HepG2 (cell line): ENCODE data around the gene PTEN. TPM values are rescaled to one million over a fixed set of nuclear protein-coding genes. Genes with fewer than 3 reads are reported as not detected.

Experiments
- FOSL2 ChIP-seq: sonication (generic); formaldehyde crosslinking; IDR thresholded peaks from 2 replicates; pipeline ENCODE4 v1.4.0; 2020; ENCODE audit warnings: missing genetic modification reagents
- FOXO1 ChIP-seq: sonication (generic); formaldehyde crosslinking; IDR thresholded peaks from 2 replicates; pipeline ENCODE4 v1.4.0; 2020; ENCODE audit warnings: missing genetic modification reagents
- IKZF1 ChIP-seq: fragments of 450-650 bp; IDR thresholded peaks from 2 replicates; pipeline ENCODE4 v1.7.1; 2016
- MAZ ChIP-seq, 2 experiments: sonication (generic) in 1 of 2; formaldehyde crosslinking in 1 of 2; IDR thresholded peaks; 2 replicates each; pipeline versions ENCODE4 v1.5.0 to v1.6.1; 2012 to 2020; ENCODE audit warnings: low read depth in 2 of 2, mild to moderate bottlenecking in 2 of 2, borderline replicate concordance in 1 of 2, improper control_type of control experiment in 1 of 2, low read length in 1 of 2, missing genetic modification reagents in 1 of 2, moderate library complexity in 1 of 2
- POLR2G ChIP-seq: fragments of 200-400 bp; formaldehyde crosslinking; IDR thresholded peaks from 2 replicates; pipeline ENCODE4 v1.6.1; 2018; ENCODE audit warnings: mild to moderate bottlenecking, low read depth, low read length, moderate library complexity
- RBM22 ChIP-seq: fragments of 200-400 bp; formaldehyde crosslinking; optimal IDR thresholded peaks from 2 replicates; pipeline ENCODE3; 2017; ENCODE audit warnings: mild to moderate bottlenecking, low read length, moderate library complexity
- SALL2 ChIP-seq: sonication (generic); formaldehyde crosslinking; IDR thresholded peaks from 2 replicates; pipeline ENCODE4 v1.8.1; 2023; ENCODE audit warnings: mild to moderate bottlenecking, missing genetic modification reagents, inconsistent platforms
- SP4 ChIP-seq: sonication (generic); formaldehyde crosslinking; IDR thresholded peaks from 2 replicates; pipeline ENCODE4 v1.8.1; 2023; ENCODE audit warnings: mild to moderate bottlenecking, missing genetic modification reagents
- ZBTB4 ChIP-seq: sonication (generic); formaldehyde crosslinking; IDR thresholded peaks from 2 replicates; pipeline ENCODE4 v1.4.0; 2020; ENCODE audit warnings: missing genetic modification reagents, mild to moderate bottlenecking, borderline replicate concordance
- ZEB1 ChIP-seq: IDR thresholded peaks from 2 replicates; pipeline ENCODE4 v1.6.1; 2012; ENCODE audit warnings: mild to moderate bottlenecking, low read depth, inconsistent platforms; ENCODE audit not compliant: insufficient replicate concordance
- ZNF253 ChIP-seq: sonication (generic); formaldehyde crosslinking; IDR thresholded peaks from 2 replicates; pipeline ENCODE4 v1.8.0; 2022; ENCODE audit warnings: mild to moderate bottlenecking, missing genetic modification reagents, borderline replicate concordance
- ZNF484 ChIP-seq: sonication (generic); formaldehyde crosslinking; IDR thresholded peaks from 2 replicates; pipeline ENCODE4 v1.5.1; 2020; ENCODE audit warnings: mild to moderate bottlenecking, low read depth, missing genetic modification reagents, borderline replicate concordance
- ZNF556 ChIP-seq: sonication (generic); formaldehyde crosslinking; IDR thresholded peaks from 2 replicates; pipeline ENCODE4 v1.4.0; 2020; ENCODE audit warnings: mild to moderate bottlenecking, missing genetic modification reagents, borderline replicate concordance
- ZNF558 ChIP-seq: sonication (generic); formaldehyde crosslinking; IDR thresholded peaks from 2 replicates; pipeline ENCODE4 v1.9.0; 2022; ENCODE audit warnings: mild to moderate bottlenecking, missing genetic modification reagents, borderline replicate concordance
- ZNF615 ChIP-seq: sonication (generic); formaldehyde crosslinking; IDR thresholded peaks from 2 replicates; pipeline ENCODE4 v1.5.0; 2020; ENCODE audit warnings: mild to moderate bottlenecking, missing genetic modification reagents, borderline replicate concordance
- ZNF674 ChIP-seq: sonication (generic); formaldehyde crosslinking; IDR thresholded peaks from 2 replicates; pipeline ENCODE4 v1.5.0; 2020; ENCODE audit warnings: low read depth, mild to moderate bottlenecking, missing genetic modification reagents
- ZNF709 ChIP-seq: sonication (generic); formaldehyde crosslinking; IDR thresholded peaks from 2 replicates; pipeline ENCODE4 v1.5.0; 2020; ENCODE audit warnings: mild to moderate bottlenecking, missing genetic modification reagents
- ZNF749 ChIP-seq: sonication (generic); formaldehyde crosslinking; IDR thresholded peaks from 2 replicates; pipeline ENCODE4 v1.8.0; 2022; ENCODE audit warnings: mild to moderate bottlenecking, missing genetic modification reagents, moderate library complexity, borderline replicate concordance
- ZXDC ChIP-seq: sonication (generic); formaldehyde crosslinking; IDR thresholded peaks from 2 replicates; pipeline ENCODE4 v1.5.0; 2020; ENCODE audit warnings: mild to moderate bottlenecking, missing genetic modification reagents
- polyA plus RNA-seq, 8 experiments: library from polyadenylated mRNA; depleted of rRNA in 3 of 8; stranded (reverse) in 7 of 8; unstranded in 1 of 8; fragments of >200 nt; fragmentation: Illumina TruSeq in 4 of 8; extraction: Trizol in 4 of 8; gene quantifications; 2 replicates each; pipeline versions ENCODE4 v1.2.1 to v1.2.3, GENCODE V29; 2011 to 2016; ENCODE audit warnings: low read depth in 4 of 8, missing spikeins in 1 of 8, mixed read lengths in 1 of 8; ENCODE audit not compliant: insufficient read depth in 1 of 8
- total RNA-seq, 5 experiments: library from RNA; depleted of rRNA; stranded (reverse); fragments of >200 nt; fragmentation: Illumina TruSeq; extraction: Trizol; gene quantifications; 2 replicates each; pipeline ENCODE4 v1.2.3, GENCODE V29; 2016; ENCODE audit warnings: low read depth in 1 of 5
- TF ChIP-seq, protein P1 (sequence below): sonication (generic); formaldehyde crosslinking; IDR thresholded peaks from 2 replicates; pipeline ENCODE4 v1.4.0; 2020; ENCODE audit warnings: missing genetic modification reagents

Gene PTEN
- total and polyA plus RNA-seq, 2 of the 13 experiments (the other 11 are each of a cell fraction or from before 2014, with no cell fraction given): 30.3 to 61.3 TPM

GRCh38 chr10:87863053-87863943 lies at the start of gene PTEN, which contains the start of gene KLLN (continued):
- TF ChIP-seq ZNF253: peak; percentile 80; the same call in 1 of the 2 replicates
- peak; percentile 90 for TF ChIP-seq POLR2G
- peak; percentile 58; the same call in 1 of the 2 replicates for TF ChIP-seq FOSL2 (CRISPR knock-in tag)
- no peak for TF ChIP-seq IKZF1
- no peak for TF ChIP-seq ZNF749 (CRISPR knock-in tag)
- TF ChIP-seq SP4 (CRISPR knock-in tag): peak; percentile 94
- TF ChIP-seq ZNF709 (CRISPR knock-in tag): no peak
- no peak for TF ChIP-seq ZNF615
- TF ChIP-seq FOXO1 (CRISPR knock-in tag): peak; percentile 74
- TF ChIP-seq ZNF484 (CRISPR knock-in tag): no peak
- TF ChIP-seq SALL2: peak; percentile 59; the same call in 1 of the 2 replicates
- TF ChIP-seq, protein P1, sequence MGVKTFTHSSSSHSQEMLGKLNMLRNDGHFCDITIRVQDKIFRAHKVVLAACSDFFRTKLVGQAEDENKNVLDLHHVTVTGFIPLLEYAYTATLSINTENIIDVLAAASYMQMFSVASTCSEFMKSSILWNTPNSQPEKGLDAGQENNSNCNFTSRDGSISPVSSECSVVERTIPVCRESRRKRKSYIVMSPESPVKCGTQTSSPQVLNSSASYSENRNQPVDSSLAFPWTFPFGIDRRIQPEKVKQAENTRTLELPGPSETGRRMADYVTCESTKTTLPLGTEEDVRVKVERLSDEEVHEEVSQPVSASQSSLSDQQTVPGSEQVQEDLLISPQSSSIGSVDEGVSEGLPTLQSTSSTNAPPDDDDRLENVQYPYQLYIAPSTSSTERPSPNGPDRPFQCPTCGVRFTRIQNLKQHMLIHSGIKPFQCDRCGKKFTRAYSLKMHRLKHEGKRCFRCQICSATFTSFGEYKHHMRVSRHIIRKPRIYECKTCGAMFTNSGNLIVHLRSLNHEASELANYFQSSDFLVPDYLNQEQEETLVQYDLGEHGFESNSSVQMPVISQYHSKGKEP (CRISPR knock-in tag): peak; percentile 82
- TF ChIP-seq ZXDC (CRISPR knock-in tag): peak; percentile 91; the same call in 1 of the 2 replicates
- peak; percentile 75; the same call in 1 of the 2 replicates for TF ChIP-seq ZNF558 (CRISPR knock-in tag)
- no peak for TF ChIP-seq RBM22
- TF ChIP-seq ZNF674 (CRISPR knock-in tag): peak; percentile 55; the same call in 1 of the 2 replicates
- peak; percentile 94 for TF ChIP-seq ZEB1
- peak; percentile 73; the same call in 1 of the 2 replicates for TF ChIP-seq MAZ (IDR thresholded peaks at IDR 0.05; ENCODE audit: borderline replicate concordance, low read depth, low read length)
- TF ChIP-seq MAZ (CRISPR knock-in tag; IDR thresholded peaks at IDR 0.05; ENCODE audit: low read depth): peak; percentile 98
- peak; percentile 93 for TF ChIP-seq ZNF556 (CRISPR knock-in tag)
- no peak for TF ChIP-seq ZBTB4 (CRISPR knock-in tag)
